Smooth muscle cell (in vitro differentiated cells): ENCODE measurements around the gene SSTR4. TPM values are rescaled to one million over a fixed set of nuclear protein-coding genes. Genes with fewer than 3 reads are reported as not detected.

Experiments
- DNase-seq: peaks from one replicate; lab custom pipeline; 2025; ENCODE audit not compliant: unreplicated experiment; lab: John Stamatoyannopoulos, UW
- H2AFZ ChIP-seq: fragments of 200-600 bp; sonication (generic); 2 replicates; pipeline ENCODE4 v1.6.0; 2016; ENCODE audit warnings: antibody characterized with exemption, low read depth, mild to moderate bottlenecking
- H3F3A ChIP-seq: fragments of 200-600 bp; sonication (generic); 2 replicates; pipeline ENCODE4 v1.6.0; 2017; ENCODE audit warnings: antibody characterized with exemption, low read depth
- H3K27ac ChIP-seq: fragments of 200-600 bp; sonication (generic); 2 replicates; pipeline ENCODE4 v1.5.1; 2016; ENCODE audit warnings: low read depth, mild to moderate bottlenecking
- H3K27me3 ChIP-seq: fragments of 200-600 bp; sonication (generic); 2 replicates; pipeline ENCODE4 v1.6.1; 2016; ENCODE audit warnings: low read depth, mild to moderate bottlenecking
- H3K36me3 ChIP-seq: fragments of 200-600 bp; sonication (generic); 2 replicates; pipeline ENCODE4 v1.5.1; 2016; ENCODE audit warnings: low read depth
- H3K4me1 ChIP-seq: fragments of 200-600 bp; sonication (generic); 2 replicates; pipeline ENCODE4 v1.5.1; 2016; ENCODE audit warnings: low read depth
- H3K4me2 ChIP-seq: fragments of 200-600 bp; sonication (generic); 2 replicates; pipeline ENCODE4 v1.6.0; 2016; ENCODE audit warnings: mild to moderate bottlenecking
- H3K4me3 ChIP-seq: fragments of 200-600 bp; sonication (generic); 2 replicates; pipeline ENCODE4 v1.5.1; 2016; ENCODE audit warnings: mild to moderate bottlenecking
- H3K79me2 ChIP-seq: fragments of 200-600 bp; sonication (generic); 2 replicates; pipeline ENCODE4 v1.6.0; 2016; ENCODE audit warnings: low read depth, mild to moderate bottlenecking
- H3K9ac ChIP-seq: fragments of 200-600 bp; sonication (generic); 2 replicates; pipeline ENCODE4 v1.6.0; 2016; ENCODE audit warnings: low read depth
- H3K9me3 ChIP-seq: fragments of 200-600 bp; sonication (generic); replicated peaks from 2 replicates; pipeline ENCODE4 v1.5.1; 2016; ENCODE audit warnings: low read depth
- H4K20me1 ChIP-seq: fragments of 200-600 bp; sonication (generic); 2 replicates; pipeline ENCODE4 v1.6.0; 2016; ENCODE audit warnings: low read depth
- WGBS: methylation state at CpG from one replicate; pipeline ENCODE4 v1.1.7; 2016; ENCODE audit warnings: low lambda C conversion rate; 5-methylcytosine and 5-hydroxymethylcytosine counted together
- polyA plus RNA-seq: library from polyadenylated mRNA; unstranded; fragments of >200 nt; fragmentation: Nextera tagmentation; extraction: Ambion mirVana; gene quantifications from 2 replicates; pipeline ENCODE4 v1.2.1, GENCODE V29; 2016
- total RNA-seq: library from RNA; depleted of rRNA; stranded (reverse); fragments of >200 nt; gene quantifications from 2 replicates; pipeline ENCODE4 v1.2.3, GENCODE V29; 2014
- TF ChIP-seq, protein P1 (sequence below): fragments of 200-600 bp; sonication (generic); IDR thresholded peaks from 2 replicates; pipeline ENCODE4 v1.5.1; 2017; ENCODE audit warnings: borderline replicate concordance, mild to moderate bottlenecking, antibody characterized with exemption; ENCODE audit not compliant: insufficient read depth, poor library complexity, severe bottlenecking

SSTR4 gene
- total and polyA plus RNA-seq, 2 experiments from 2014 or later: not detected

DNA sequence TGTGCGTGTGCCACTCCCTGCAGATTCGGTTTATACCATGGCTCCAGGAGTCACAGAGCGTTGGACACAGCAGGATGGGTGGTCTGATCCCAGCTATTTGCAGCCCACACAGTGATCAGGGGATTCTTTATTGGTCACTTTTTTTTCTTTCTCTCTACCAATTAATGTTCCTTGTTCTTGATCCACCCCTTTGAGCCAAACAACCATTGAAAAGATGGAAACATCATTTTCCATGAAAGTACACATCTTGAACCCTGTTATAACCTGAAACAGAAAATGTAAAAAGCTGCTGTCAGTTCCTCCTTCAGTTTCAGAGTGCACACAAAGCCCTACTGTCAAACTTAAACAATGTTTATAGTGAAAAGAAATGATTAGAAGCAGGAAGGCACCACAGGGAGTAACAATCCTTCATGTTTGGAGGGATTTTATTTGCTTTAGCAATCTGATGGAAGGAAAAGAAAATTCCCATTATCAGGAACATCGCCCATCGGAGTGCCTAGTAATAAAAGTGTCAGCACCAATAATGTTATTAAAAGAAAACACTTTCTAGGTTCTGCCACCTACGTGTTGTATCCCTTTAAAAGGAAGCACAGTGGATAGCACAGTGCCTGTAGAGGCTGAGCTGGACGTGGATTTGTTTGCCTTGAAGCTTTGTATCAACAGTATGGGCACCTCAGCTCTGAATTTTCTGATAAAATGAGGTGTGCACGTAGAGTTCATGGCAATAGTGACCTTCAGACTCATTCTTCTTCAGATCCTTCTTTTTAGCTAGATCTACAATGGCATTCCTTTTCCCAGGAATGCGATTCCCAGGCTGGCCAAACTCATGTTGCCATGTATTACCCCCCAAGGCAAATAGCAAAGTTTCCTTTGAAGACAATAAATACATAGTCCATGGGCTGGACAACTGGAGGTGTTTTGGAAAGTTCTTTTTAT, 30.4 kb downstream of the SSTR4 start:
- no peak overlapping the region for H3K4me3 ChIP-seq
- no peaks in the 10 kb centered on the region for H3K36me3 ChIP-seq
- no peaks in the 10 kb centered on the region for H3K79me2 ChIP-seq
- peaks cover 12% of the 10 kb centered on the region for H3F3A ChIP-seq
- H2AFZ ChIP-seq: no peak overlapping the region
- 61% methylated on average over 9 of the region's 9 CpGs for WGBS
- H4K20me1 ChIP-seq: no peaks in the 10 kb centered on the region
- no peaks in the 10 kb centered on the region for H3K9me3 ChIP-seq
- H3K4me1 ChIP-seq: peaks cover 12% of the 10 kb centered on the region
- no peaks in the 10 kb centered on the region for H3K27me3 ChIP-seq
- H3K4me2 ChIP-seq: no peak overlapping the region
- TF ChIP-seq, protein P1, sequence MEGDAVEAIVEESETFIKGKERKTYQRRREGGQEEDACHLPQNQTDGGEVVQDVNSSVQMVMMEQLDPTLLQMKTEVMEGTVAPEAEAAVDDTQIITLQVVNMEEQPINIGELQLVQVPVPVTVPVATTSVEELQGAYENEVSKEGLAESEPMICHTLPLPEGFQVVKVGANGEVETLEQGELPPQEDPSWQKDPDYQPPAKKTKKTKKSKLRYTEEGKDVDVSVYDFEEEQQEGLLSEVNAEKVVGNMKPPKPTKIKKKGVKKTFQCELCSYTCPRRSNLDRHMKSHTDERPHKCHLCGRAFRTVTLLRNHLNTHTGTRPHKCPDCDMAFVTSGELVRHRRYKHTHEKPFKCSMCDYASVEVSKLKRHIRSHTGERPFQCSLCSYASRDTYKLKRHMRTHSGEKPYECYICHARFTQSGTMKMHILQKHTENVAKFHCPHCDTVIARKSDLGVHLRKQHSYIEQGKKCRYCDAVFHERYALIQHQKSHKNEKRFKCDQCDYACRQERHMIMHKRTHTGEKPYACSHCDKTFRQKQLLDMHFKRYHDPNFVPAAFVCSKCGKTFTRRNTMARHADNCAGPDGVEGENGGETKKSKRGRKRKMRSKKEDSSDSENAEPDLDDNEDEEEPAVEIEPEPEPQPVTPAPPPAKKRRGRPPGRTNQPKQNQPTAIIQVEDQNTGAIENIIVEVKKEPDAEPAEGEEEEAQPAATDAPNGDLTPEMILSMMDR: no peak
- H3K27ac ChIP-seq: no peak overlapping the region
- DNase-seq: no peak
- no peak overlapping the region for H3K9ac ChIP-seq

DNA sequence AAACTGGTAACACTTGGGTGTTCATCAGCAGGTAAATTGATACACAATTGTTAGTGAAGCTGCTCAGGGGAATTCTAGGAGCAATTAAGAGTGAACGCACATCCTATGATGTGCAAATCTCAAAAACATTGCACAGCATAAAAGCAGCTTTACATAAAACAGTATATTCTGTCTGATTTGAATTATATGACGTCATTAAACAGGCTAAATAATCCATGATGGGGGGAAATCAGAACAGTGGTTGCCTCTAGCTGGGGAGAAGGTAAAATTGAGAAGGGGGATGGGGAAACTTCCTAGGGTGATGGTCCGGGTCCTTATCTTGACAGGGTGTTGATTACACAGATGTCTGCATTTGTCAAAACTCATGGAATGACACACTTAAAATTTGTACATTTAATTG, 31.7 kb downstream of the SSTR4 start:
- Histone ChIP-seq H3K27me3 (no peaks in the 10 kb centered on the region), H3F3A (peaks cover 2% of the 10 kb centered on the region), H3K4me3 (no peak overlapping the region), H2AFZ (no peak overlapping the region), H3K27ac (no peak overlapping the region), H3K9ac (no peak overlapping the region), H4K20me1 (no peaks in the 10 kb centered on the region), H3K79me2 (no peaks in the 10 kb centered on the region), H3K36me3 (no peaks in the 10 kb centered on the region), H3K4me1 (peaks cover 2% of the 10 kb centered on the region), H3K4me2 (no peak overlapping the region), H3K9me3 (no peaks in the 10 kb centered on the region)
- TF ChIP-seq, protein P1: no peak
- 79% methylated on average over 3 of the region's 3 CpGs for WGBS
- DNase-seq: no peak

DNA sequence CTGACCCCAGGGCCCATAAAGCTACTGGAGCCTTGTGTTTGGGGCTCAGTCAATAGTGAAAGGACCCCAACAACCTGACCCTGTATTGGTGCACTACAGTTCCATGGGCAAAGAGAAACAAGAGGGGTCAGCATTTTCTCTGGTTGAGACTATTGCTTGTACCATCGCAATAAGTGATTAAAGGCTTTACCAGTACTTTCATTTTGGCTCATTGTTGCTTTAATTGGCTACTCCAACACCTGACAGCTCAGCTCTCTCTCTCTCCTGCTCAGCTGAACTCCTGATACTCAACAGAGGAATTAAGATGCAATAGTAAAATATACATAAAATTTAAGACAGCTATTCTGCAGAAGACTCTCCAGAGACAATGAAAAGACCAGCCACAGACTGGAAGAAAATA, 33.2 kb downstream of the SSTR4 start:
- H3K9ac ChIP-seq: no peak overlapping the region
- no peaks in the 10 kb centered on the region for H3F3A ChIP-seq
- H3K9me3 ChIP-seq: no peaks in the 10 kb centered on the region
- no peak overlapping the region for H3K27ac ChIP-seq
- H4K20me1 ChIP-seq: no peaks in the 10 kb centered on the region
- TF ChIP-seq, protein P1: no peak
- H3K4me3 ChIP-seq: no peak overlapping the region
- H2AFZ ChIP-seq: no peak overlapping the region
- H3K27me3 ChIP-seq: no peaks in the 10 kb centered on the region
- DNase-seq: no peak
- 95% methylated on average over 1 of the region's 1 CpG for WGBS
- H3K79me2 ChIP-seq: no peaks in the 10 kb centered on the region
- H3K4me1 ChIP-seq: no peaks in the 10 kb centered on the region
- H3K36me3 ChIP-seq: no peaks in the 10 kb centered on the region
- no peak overlapping the region for H3K4me2 ChIP-seq

DNA sequence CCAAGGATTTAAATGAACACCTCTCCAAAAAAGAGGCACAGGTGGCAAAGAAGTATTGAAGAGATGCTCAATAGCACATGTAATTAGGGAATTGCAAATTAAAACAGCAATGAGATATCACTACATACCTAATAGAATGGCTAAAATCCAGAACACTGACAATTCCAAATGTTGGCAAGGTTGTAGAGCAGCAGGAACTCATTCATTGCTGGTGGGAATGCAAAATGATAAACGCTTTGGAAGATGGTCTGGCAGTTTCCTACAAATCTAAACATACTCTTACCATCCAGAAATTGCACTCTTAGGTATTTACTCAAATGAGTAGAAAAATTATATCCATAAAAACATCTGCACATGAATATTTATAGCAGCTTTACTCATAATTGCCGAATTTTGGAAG, 34.0 kb downstream of the SSTR4 start:
- H2AFZ ChIP-seq: no peak overlapping the region
- no peak overlapping the region for H3K4me3 ChIP-seq
- H3F3A ChIP-seq: no peaks in the 10 kb centered on the region
- 93% methylated on average over 2 of the region's 2 CpGs for WGBS
- H3K27me3 ChIP-seq: no peaks in the 10 kb centered on the region
- H3K9ac ChIP-seq: no peak overlapping the region
- no peaks in the 10 kb centered on the region for H3K36me3 ChIP-seq
- no peak for DNase-seq
- TF ChIP-seq, protein P1: no peak
- no peaks in the 10 kb centered on the region for H3K9me3 ChIP-seq
- no peaks in the 10 kb centered on the region for H3K4me1 ChIP-seq
- no peaks in the 10 kb centered on the region for H4K20me1 ChIP-seq
- no peaks in the 10 kb centered on the region for H3K79me2 ChIP-seq
- H3K4me2 ChIP-seq: no peak overlapping the region
- no peak overlapping the region for H3K27ac ChIP-seq
